ENCODE results near the gene ZAP70. TPM values are rescaled to one million over a fixed set of nuclear protein-coding genes. Genes with fewer than 3 reads are reported as not detected.

ZAP70 gene
- total and polyA plus RNA-seq, 10 of the 15 experiments (the other 5 are each of a cell fraction or from before 2014, with no cell fraction given), result 0.18 to 2.9 (median 1.2) TPM; not detected in 1

DNA sequence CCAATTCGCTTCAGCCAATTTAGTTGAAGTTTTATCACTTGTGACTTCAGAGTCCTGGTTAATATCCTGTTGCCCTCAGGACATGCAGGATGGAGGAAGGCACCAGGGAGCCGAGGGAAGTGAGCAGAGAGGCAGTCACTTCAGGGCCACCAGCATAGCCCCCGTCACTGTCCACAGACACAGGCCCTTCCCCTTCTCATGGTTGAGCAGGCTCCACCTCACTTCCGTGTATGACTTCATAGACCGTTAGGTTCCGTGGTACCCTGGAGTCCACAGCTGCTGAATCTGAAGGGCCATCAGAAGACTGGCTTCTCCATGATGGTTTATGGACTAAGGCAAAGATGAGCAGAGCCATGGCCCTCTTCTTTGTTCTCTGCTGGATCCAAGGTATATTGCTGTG, 43.9 kb upstream of the ZAP70 start, which contains the start of gene C2orf92:
C2orf92 (plus strand) TSS at position 266 of the 400 bp plus-strand sequence; CDS start at position 342, 76 bp downstream.
- FAIRE-seq (no peak), DNase-seq (ENCODE audit: low read depth, low spot score) (no peak), ATAC-seq (no peak)
- POLR2A ChIA-PET, result interaction anchor here (1.4 kb wide), 1 partner anchor 23 kb away, joined by 3 read pairs; no protein-coding TSS in a partner anchor
- Histone ChIP-seq H2AFZ (ENCODE audit: control insufficient read depth, low read depth, low read length) (no peak within 1 kb of the TSS), H3K79me2 (ENCODE audit: control insufficient read depth, insufficient read depth, low read length) (no peaks in the 10 kb centered on the region), H3K36me3 (ENCODE audit: control insufficient read depth in 2 of 2, insufficient read depth in 2 of 2, low read length in 1 of 2) (no peaks in the 10 kb centered on the region), H3K4me3 (no peak within 1 kb of the TSS), H3K9me3 (replicated peaks; ENCODE audit: control insufficient read depth, insufficient read depth, low read length) (no peaks in the 10 kb centered on the region), H4K20me1 (ENCODE audit: control insufficient read depth, insufficient read depth) (no peaks in the 10 kb centered on the region), H3K4me2 (ENCODE audit: control insufficient read depth, insufficient read depth) (no peak within 1 kb of the TSS), H3K27ac (ENCODE audit: control insufficient read depth, insufficient read depth) (no peak within 1 kb of the TSS), H3K27me3 (replicated peaks in 1 of 2; ENCODE audit: control insufficient read depth in 2 of 2, insufficient read depth in 2 of 2, low read length in 1 of 2) (no peaks in the 10 kb centered on the region), H3K9ac (ENCODE audit: control insufficient read depth, insufficient read depth, low read length) (no peak within 1 kb of the TSS), H3K4me1 (ENCODE audit: control insufficient read depth, insufficient read depth, low read length) (peaks cover 6% of the 10 kb centered on the region; the same call in 1 of the 2 replicates)
- in situ Hi-C loops (cut with MboI) (loop anchor here (10.0 kb wide), 1 partner anchor 1605 kb away; no protein-coding TSS in a partner anchor), intact Hi-C loops (cut with micrococcal nuclease; ENCODE audit: unreplicated experiment) (no loop called here)
- no TSS peak for BruUV-seq (replicated peaks)
- CTCF ChIA-PET, result interaction anchor here (1.0 to 1.8 kb wide), 2 partner anchors 13 to 28 kb away, joined by 4 to 7 read pairs; no protein-coding TSS in a partner anchor
- 57% methylated on average over 6 of the region's 6 CpGs for WGBS (ENCODE audit: insufficient coverage, insufficient replicate concordance, low lambda C conversion rate, missing lambda C conversion rate)
- RAD21 ChIA-PET (ENCODE audit: unreplicated experiment), result interaction anchor here (0.9 kb wide), 1 partner anchor 27 kb away, joined by 3 read pairs; no protein-coding TSS in a partner anchor
- SMC1A ChIA-PET (ENCODE audit: uncharacterized antibody, unreplicated experiment), result interaction anchor here (0.7 to 1.2 kb wide), 3 partner anchors 21 to 718 kb away, joined by 3 to 4 read pairs (median 3); no protein-coding TSS in a partner anchor
- TF ChIP-seq HDAC2 (IDR thresholded peaks at IDR 0.05) (no peak), YBX1 (IDR thresholded peaks at IDR 0.05) (no peak), ZNF24 (IDR thresholded peaks at IDR 0.05) (no peak), ETV6 (conservative IDR thresholded peaks at IDR 0.05 in 1 of 2, IDR thresholded peaks at IDR 0.05 in 1 of 2; ENCODE audit: borderline replicate concordance in 1 of 2, low read depth in 1 of 2) (no peak), TCF12 (IDR thresholded peaks at IDR 0.05; ENCODE audit: low read depth, low read length) (no peak), KDM1A (IDR thresholded peaks at IDR 0.05; ENCODE audit: borderline replicate concordance) (no peak), GABPA (IDR thresholded peaks at IDR 0.05; ENCODE audit: low read depth) (no peak), SMAD1 (IDR thresholded peaks at IDR 0.05; ENCODE audit: low read depth, partially characterized antibody) (no peak), HDGF (IDR thresholded peaks at IDR 0.05) (no peak), GATAD2B (conservative IDR thresholded peaks at IDR 0.05; ENCODE audit: low read depth) (no peak)
- TF ChIP-seq, protein P1, sequence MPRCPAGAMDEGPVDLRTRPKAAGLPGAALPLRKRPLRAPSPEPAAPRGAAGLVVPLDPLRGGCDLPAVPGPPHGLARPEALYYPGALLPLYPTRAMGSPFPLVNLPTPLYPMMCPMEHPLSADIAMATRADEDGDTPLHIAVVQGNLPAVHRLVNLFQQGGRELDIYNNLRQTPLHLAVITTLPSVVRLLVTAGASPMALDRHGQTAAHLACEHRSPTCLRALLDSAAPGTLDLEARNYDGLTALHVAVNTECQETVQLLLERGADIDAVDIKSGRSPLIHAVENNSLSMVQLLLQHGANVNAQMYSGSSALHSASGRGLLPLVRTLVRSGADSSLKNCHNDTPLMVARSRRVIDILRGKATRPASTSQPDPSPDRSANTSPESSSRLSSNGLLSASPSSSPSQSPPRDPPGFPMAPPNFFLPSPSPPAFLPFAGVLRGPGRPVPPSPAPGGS (IDR thresholded peaks at IDR 0.05; ENCODE audit: borderline replicate concordance, insufficient read depth, low read depth, low read length, poor library complexity, severe bottlenecking), result no peak
- TF ChIP-seq, protein P2, sequence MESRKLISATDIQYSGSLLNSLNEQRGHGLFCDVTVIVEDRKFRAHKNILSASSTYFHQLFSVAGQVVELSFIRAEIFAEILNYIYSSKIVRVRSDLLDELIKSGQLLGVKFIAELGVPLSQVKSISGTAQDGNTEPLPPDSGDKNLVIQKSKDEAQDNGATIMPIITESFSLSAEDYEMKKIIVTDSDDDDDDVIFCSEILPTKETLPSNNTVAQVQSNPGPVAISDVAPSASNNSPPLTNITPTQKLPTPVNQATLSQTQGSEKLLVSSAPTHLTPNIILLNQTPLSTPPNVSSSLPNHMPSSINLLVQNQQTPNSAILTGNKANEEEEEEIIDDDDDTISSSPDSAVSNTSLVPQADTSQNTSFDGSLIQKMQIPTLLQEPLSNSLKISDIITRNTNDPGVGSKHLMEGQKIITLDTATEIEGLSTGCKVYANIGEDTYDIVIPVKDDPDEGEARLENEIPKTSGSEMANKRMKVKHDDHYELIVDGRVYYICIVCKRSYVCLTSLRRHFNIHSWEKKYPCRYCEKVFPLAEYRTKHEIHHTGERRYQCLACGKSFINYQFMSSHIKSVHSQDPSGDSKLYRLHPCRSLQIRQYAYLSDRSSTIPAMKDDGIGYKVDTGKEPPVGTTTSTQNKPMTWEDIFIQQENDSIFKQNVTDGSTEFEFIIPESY (IDR thresholded peaks at IDR 0.05), result no peak
- TF ChIP-seq, protein P3, sequence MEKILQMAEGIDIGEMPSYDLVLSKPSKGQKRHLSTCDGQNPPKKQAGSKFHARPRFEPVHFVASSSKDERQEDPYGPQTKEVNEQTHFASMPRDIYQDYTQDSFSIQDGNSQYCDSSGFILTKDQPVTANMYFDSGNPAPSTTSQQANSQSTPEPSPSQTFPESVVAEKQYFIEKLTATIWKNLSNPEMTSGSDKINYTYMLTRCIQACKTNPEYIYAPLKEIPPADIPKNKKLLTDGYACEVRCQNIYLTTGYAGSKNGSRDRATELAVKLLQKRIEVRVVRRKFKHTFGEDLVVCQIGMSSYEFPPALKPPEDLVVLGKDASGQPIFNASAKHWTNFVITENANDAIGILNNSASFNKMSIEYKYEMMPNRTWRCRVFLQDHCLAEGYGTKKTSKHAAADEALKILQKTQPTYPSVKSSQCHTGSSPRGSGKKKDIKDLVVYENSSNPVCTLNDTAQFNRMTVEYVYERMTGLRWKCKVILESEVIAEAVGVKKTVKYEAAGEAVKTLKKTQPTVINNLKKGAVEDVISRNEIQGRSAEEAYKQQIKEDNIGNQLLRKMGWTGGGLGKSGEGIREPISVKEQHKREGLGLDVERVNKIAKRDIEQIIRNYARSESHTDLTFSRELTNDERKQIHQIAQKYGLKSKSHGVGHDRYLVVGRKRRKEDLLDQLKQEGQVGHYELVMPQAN (conservative IDR thresholded peaks at IDR 0.05), result no peak
- TF ChIP-seq, protein P4, sequence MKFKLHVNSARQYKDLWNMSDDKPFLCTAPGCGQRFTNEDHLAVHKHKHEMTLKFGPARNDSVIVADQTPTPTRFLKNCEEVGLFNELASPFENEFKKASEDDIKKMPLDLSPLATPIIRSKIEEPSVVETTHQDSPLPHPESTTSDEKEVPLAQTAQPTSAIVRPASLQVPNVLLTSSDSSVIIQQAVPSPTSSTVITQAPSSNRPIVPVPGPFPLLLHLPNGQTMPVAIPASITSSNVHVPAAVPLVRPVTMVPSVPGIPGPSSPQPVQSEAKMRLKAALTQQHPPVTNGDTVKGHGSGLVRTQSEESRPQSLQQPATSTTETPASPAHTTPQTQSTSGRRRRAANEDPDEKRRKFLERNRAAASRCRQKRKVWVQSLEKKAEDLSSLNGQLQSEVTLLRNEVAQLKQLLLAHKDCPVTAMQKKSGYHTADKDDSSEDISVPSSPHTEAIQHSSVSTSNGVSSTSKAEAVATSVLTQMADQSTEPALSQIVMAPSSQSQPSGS (IDR thresholded peaks at IDR 0.05; ENCODE audit: low read length), result no peak
- TF ChIP-seq, protein P5, sequence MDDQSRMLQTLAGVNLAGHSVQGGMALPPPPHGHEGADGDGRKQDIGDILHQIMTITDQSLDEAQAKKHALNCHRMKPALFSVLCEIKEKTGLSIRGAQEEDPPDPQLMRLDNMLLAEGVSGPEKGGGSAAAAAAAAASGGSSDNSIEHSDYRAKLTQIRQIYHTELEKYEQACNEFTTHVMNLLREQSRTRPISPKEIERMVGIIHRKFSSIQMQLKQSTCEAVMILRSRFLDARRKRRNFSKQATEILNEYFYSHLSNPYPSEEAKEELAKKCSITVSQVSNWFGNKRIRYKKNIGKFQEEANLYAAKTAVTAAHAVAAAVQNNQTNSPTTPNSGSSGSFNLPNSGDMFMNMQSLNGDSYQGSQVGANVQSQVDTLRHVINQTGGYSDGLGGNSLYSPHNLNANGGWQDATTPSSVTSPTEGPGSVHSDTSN (IDR thresholded peaks at IDR 0.05; ENCODE audit: insufficient replicate concordance, low read depth, low read length), result no peak
